HepG2 (cell line): ENCODE results near the gene DIPK1A. TPM values are rescaled to one million over a fixed set of nuclear protein-coding genes. Genes with fewer than 3 reads are reported as not detected.

ENCODE experiments used
- ATF4 ChIP-seq, 2 experiments: fragments of 450-650 bp in 1 of 2; sonication (generic) in 1 of 2; formaldehyde crosslinking; IDR thresholded peaks; 2 replicates each; pipeline versions ENCODE4 v1.5.0 to v1.8.0; 2020 to 2022; ENCODE audit warnings: mild to moderate bottlenecking in 1 of 2, missing genetic modification reagents in 1 of 2
- CENPT ChIP-seq: sonication (generic); formaldehyde crosslinking; IDR thresholded peaks from 2 replicates; pipeline ENCODE4 v1.8.0; 2022; ENCODE audit warnings: low read depth, mild to moderate bottlenecking, moderate library complexity, missing genetic modification reagents
- DBP ChIP-seq: sonication (generic); formaldehyde crosslinking; IDR thresholded peaks from 2 replicates; pipeline ENCODE4 v1.4.0; 2020; ENCODE audit warnings: missing genetic modification reagents; ENCODE audit errors: not compliant biosample characterization
- PHB2 ChIP-seq: fragments of 450-650 bp; IDR thresholded peaks from 2 replicates; pipeline ENCODE4 v1.6.1; 2018; ENCODE audit not compliant: partially characterized antibody
- PHF8 ChIP-seq: sonication (generic); formaldehyde crosslinking; IDR thresholded peaks from 2 replicates; pipeline ENCODE4 v1.5.0; 2020; ENCODE audit warnings: missing genetic modification reagents
- RBM22 ChIP-seq: fragments of 200-400 bp; formaldehyde crosslinking; optimal IDR thresholded peaks from 2 replicates; pipeline ENCODE3; 2017; ENCODE audit warnings: mild to moderate bottlenecking, low read length, moderate library complexity
- SP140L ChIP-seq: sonication (generic); formaldehyde crosslinking; IDR thresholded peaks from 2 replicates; pipeline ENCODE4 v1.4.0; 2020; ENCODE audit warnings: missing genetic modification reagents, borderline replicate concordance
- SP5 ChIP-seq: IDR thresholded peaks from 2 replicates; pipeline ENCODE4 v1.6.1; 2016; ENCODE audit warnings: low read depth, borderline replicate concordance
- THAP11 ChIP-seq: IDR thresholded peaks from 2 replicates; pipeline ENCODE4 v1.6.1; 2016; ENCODE audit warnings: missing biosample characterization, missing genetic modification reagents
- THRA ChIP-seq: sonication (generic); formaldehyde crosslinking; IDR thresholded peaks from 2 replicates; pipeline ENCODE4 v1.4.0; 2020; ENCODE audit warnings: missing genetic modification reagents, borderline replicate concordance
- ZBED4 ChIP-seq: sonication (generic); formaldehyde crosslinking; IDR thresholded peaks from 2 replicates; pipeline ENCODE4 v1.4.0; 2020; ENCODE audit warnings: missing genetic modification reagents, borderline replicate concordance
- ZBTB43 ChIP-seq: sonication (generic); formaldehyde crosslinking; conservative IDR thresholded peaks from 2 replicates; pipeline ENCODE4 v1.4.0; 2020; ENCODE audit warnings: missing genetic modification reagents
- ZEB1 ChIP-seq: IDR thresholded peaks from 2 replicates; pipeline ENCODE4 v1.6.1; 2012; ENCODE audit warnings: mild to moderate bottlenecking, low read depth, inconsistent platforms; ENCODE audit not compliant: insufficient replicate concordance
- ZNF17 ChIP-seq: sonication (generic); formaldehyde crosslinking; IDR thresholded peaks from 2 replicates; pipeline ENCODE4 v1.5.0; 2020; ENCODE audit warnings: mild to moderate bottlenecking, missing genetic modification reagents
- ZNF180 ChIP-seq: sonication (generic); formaldehyde crosslinking; IDR thresholded peaks from 2 replicates; pipeline ENCODE4 v1.4.0; 2020; ENCODE audit warnings: low read depth, missing genetic modification reagents, borderline replicate concordance
- ZNF547 ChIP-seq: sonication (generic); formaldehyde crosslinking; IDR thresholded peaks from 2 replicates; pipeline ENCODE4 v1.5.1; 2020; ENCODE audit warnings: mild to moderate bottlenecking, missing genetic modification reagents
- ZNF782 ChIP-seq: sonication (generic); formaldehyde crosslinking; IDR thresholded peaks from 2 replicates; pipeline ENCODE4 v1.4.0; 2020; ENCODE audit warnings: missing genetic modification reagents, mild to moderate bottlenecking, borderline replicate concordance
- ZSCAN5A ChIP-seq: sonication (generic); formaldehyde crosslinking; IDR thresholded peaks from 2 replicates; pipeline ENCODE4 v1.8.0; 2022; ENCODE audit warnings: mild to moderate bottlenecking, missing genetic modification reagents, borderline replicate concordance
- polyA plus RNA-seq, 8 experiments: library from polyadenylated mRNA; depleted of rRNA in 3 of 8; stranded (reverse) in 7 of 8; unstranded in 1 of 8; fragments of >200 nt; fragmentation: Illumina TruSeq in 4 of 8; extraction: Trizol in 4 of 8; gene quantifications; 2 replicates each; pipeline versions ENCODE4 v1.2.1 to v1.2.3, GENCODE V29; 2011 to 2016; ENCODE audit warnings: low read depth in 4 of 8, missing spikeins in 1 of 8, mixed read lengths in 1 of 8; ENCODE audit not compliant: insufficient read depth in 1 of 8
- total RNA-seq, 5 experiments: library from RNA; depleted of rRNA; stranded (reverse); fragments of >200 nt; fragmentation: Illumina TruSeq; extraction: Trizol; gene quantifications; 2 replicates each; pipeline ENCODE4 v1.2.3, GENCODE V29; 2016; ENCODE audit warnings: low read depth in 1 of 5

The DIPK1A gene
- total and polyA plus RNA-seq, 2 of the 13 experiments (the other 11 are each of a cell fraction or from before 2014, with no cell fraction given): 8.4 TPM

- TF ChIP-seq ZSCAN5A (no peak), PHB2 (no peak), ZNF180 (CRISPR knock-in tag) (no peak), SP5 (no peak), ATF4 (CRISPR knock-in tag; IDR thresholded peaks at IDR 0.05) (0 out of 4 replicates have a peak, but pooled peaks of 1 of the 2 experiments have one; percentile 19), THRA (CRISPR knock-in tag) (no peak), SP140L (CRISPR knock-in tag) (no peak), ZNF17 (no peak), DBP (CRISPR knock-in tag) (peak; percentile 54), THAP11 (CRISPR knock-in tag) (no peak), ZBTB43 (CRISPR knock-in tag) (no peak), RBM22 (no peak), CENPT (no peak), ZBED4 (no peak), ZNF547 (CRISPR knock-in tag) (peak; percentile 13; the same call in 1 of the 2 replicates), PHF8 (peak; percentile 10; the same call in 1 of the 2 replicates), ZEB1 (no peak), ZNF782 (CRISPR knock-in tag) (no peak)
Measured at GRCh38 chr1:92961896-92962752, 862 bp upstream of the DIPK1A start (continued).
